Neutrophil (primary cell): Measurements from ENCODE around the gene ZNF30.
"Not testable (repeated sequence)": the region's sequence is repeated elsewhere in the genome, so short reads cannot be mapped to it uniquely, and the experiment has no call there.

ENCODE experiments used
- H3K27ac ChIP-seq: fragments of 200-600 bp; sonication (generic); 2 replicates; pipeline ENCODE4 v1.5.1; 2016; ENCODE audit warnings: mild to moderate bottlenecking, moderate library complexity
- H3K27me3 ChIP-seq: fragments of 200-600 bp; sonication (generic); 2 replicates; pipeline ENCODE4 v1.6.0; 2016; ENCODE audit warnings: mild to moderate bottlenecking
- H3K36me3 ChIP-seq: fragments of 200-600 bp; sonication (generic); 2 replicates; pipeline ENCODE4 v1.5.1; 2017
- H3K4me1 ChIP-seq, 2 experiments: fragments of 200-600 bp in 1 of 2; sonication (generic) in 1 of 2; 1 replicate in 1 of 2; 2 replicates in 1 of 2; pipeline versions ENCODE4 v1.5.1 to v1.6.1; 2013 to 2016; ENCODE audit warnings: low read depth in 1 of 2, low read length in 1 of 2, mild to moderate bottlenecking in 1 of 2, moderate library complexity in 1 of 2; ENCODE audit not compliant: control insufficient read depth in 1 of 2, insufficient read depth in 1 of 2
- H3K4me3 ChIP-seq, 2 experiments: fragments of 200-600 bp in 1 of 2; sonication (generic) in 1 of 2; 1 replicate in 1 of 2; 2 replicates in 1 of 2; pipeline ENCODE4 v1.5.1; 2013 to 2016; ENCODE audit warnings: low read depth in 1 of 2, low read length in 1 of 2, mild to moderate bottlenecking in 1 of 2, moderate library complexity in 1 of 2
- H3K9me3 ChIP-seq: fragments of 200-600 bp; sonication (generic); 2 replicates; pipeline ENCODE4 v1.5.1; 2016
- TF ChIP-seq, protein P1 (sequence below): fragments of 200-600 bp; sonication (generic); IDR thresholded peaks from 2 replicates; pipeline ENCODE4 v1.5.1; 2016; ENCODE audit warnings: antibody characterized with exemption

ZNF30 gene

DNA sequence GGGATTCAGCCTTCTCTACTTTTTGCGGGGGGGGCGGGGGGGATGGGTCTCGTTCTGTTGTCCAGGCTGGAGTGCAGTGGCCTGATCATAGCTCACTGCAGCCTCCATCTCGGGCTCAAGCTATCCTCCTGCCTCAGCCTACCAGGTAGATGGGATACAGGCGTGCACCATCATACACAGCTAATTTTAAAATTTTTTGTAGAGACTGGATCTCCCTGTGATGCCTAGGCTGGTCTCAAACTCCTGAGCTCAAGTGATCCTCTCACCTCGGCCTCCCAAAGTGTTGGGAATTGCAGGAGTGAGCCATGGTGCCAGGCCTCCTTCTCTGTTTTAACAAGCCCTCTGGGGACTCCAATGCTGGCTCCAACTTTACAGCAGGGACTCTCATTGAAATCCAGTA, 37.9 kb downstream of the ZNF30 start:
- peaks cover 5% of the 10 kb centered on the region for H3K36me3 ChIP-seq
- H3K4me1 ChIP-seq: peaks cover 19 to 21% of the 10 kb centered on the region in 2 experiments
- no peak overlapping the region for H3K27ac ChIP-seq
- H3K27me3 ChIP-seq: peaks cover 37% of the 10 kb centered on the region
- H3K9me3 ChIP-seq: peaks cover 7% of the 10 kb centered on the region
- TF ChIP-seq, protein P1, sequence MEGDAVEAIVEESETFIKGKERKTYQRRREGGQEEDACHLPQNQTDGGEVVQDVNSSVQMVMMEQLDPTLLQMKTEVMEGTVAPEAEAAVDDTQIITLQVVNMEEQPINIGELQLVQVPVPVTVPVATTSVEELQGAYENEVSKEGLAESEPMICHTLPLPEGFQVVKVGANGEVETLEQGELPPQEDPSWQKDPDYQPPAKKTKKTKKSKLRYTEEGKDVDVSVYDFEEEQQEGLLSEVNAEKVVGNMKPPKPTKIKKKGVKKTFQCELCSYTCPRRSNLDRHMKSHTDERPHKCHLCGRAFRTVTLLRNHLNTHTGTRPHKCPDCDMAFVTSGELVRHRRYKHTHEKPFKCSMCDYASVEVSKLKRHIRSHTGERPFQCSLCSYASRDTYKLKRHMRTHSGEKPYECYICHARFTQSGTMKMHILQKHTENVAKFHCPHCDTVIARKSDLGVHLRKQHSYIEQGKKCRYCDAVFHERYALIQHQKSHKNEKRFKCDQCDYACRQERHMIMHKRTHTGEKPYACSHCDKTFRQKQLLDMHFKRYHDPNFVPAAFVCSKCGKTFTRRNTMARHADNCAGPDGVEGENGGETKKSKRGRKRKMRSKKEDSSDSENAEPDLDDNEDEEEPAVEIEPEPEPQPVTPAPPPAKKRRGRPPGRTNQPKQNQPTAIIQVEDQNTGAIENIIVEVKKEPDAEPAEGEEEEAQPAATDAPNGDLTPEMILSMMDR: no peak
- H3K4me3 ChIP-seq: peak overlapping the region in 1 of 2 experiments; percentile 78

GRCh38 chr19:34965505-34965904, 38.8 kb downstream of the ZNF30 start:
- Histone ChIP-seq H3K4me1 (peaks cover 19 to 21% of the 10 kb centered on the region in 2 experiments), H3K27me3 (peaks cover 37% of the 10 kb centered on the region)
- not testable (repeated sequence) for H3K4me3 ChIP-seq, H3K36me3 ChIP-seq, H3K27ac ChIP-seq, H3K9me3 ChIP-seq

- Histone ChIP-seq H3K27ac (no peak overlapping the region), H3K4me3 (no peak overlapping the region), H3K36me3 (no peaks in the 10 kb centered on the region), H3K9me3 (no peaks in the 10 kb centered on the region), H3K4me1 (peaks cover 13 to 18% of the 10 kb centered on the region in 2 experiments), H3K27me3 (peaks cover 30% of the 10 kb centered on the region)
- TF ChIP-seq, protein P1: no peak
Measured at GRCh38 chr19:34967551-34967950, 40.8 kb downstream of the ZNF30 start.

GRCh38 chr19:34969721-34970120, 43.0 kb downstream of the ZNF30 start:
- Histone ChIP-seq H3K27ac (no peak overlapping the region), H3K36me3 (no peaks in the 10 kb centered on the region), H3K4me3 (no peak overlapping the region), H3K4me1 (peaks cover 15 to 19% of the 10 kb centered on the region in 2 experiments), H3K9me3 (no peaks in the 10 kb centered on the region), H3K27me3 (peaks cover 8% of the 10 kb centered on the region)
- TF ChIP-seq, protein P1: no peak

DNA sequence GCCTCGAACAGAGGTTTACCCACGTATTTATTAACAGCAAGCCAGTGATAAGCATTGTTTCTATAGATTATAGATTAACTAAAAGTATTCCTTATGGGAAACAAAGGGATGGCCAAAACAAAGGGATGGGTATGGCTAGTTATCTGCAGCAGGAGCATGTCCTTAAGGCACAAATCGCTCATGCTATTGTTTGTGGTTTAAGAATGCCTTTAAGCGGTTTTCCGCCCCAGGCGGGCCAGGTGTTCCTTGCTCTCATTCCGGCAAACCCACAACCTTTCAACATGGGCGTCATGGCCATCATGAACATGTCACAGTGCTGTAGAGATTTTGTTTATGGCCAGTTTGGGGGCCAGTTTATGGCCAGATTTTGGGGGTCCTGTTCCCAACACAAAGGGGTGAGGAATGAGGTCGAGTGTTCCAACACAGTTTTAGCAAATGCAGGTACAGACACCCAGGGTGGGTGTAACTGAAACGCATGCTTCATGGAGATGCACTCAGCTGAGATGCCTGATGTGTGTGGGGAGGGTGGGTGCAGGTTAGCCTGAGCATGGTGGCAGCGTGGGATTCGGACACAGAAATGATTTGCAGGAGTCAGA, 43.6 kb downstream of the ZNF30 start:
- H3K4me1 ChIP-seq: peaks cover 21 to 24% of the 10 kb centered on the region in 2 experiments
- not testable (repeated sequence) for H3K27me3 ChIP-seq, H3K4me3 ChIP-seq, H3K9me3 ChIP-seq, H3K27ac ChIP-seq, H3K36me3 ChIP-seq

DNA sequence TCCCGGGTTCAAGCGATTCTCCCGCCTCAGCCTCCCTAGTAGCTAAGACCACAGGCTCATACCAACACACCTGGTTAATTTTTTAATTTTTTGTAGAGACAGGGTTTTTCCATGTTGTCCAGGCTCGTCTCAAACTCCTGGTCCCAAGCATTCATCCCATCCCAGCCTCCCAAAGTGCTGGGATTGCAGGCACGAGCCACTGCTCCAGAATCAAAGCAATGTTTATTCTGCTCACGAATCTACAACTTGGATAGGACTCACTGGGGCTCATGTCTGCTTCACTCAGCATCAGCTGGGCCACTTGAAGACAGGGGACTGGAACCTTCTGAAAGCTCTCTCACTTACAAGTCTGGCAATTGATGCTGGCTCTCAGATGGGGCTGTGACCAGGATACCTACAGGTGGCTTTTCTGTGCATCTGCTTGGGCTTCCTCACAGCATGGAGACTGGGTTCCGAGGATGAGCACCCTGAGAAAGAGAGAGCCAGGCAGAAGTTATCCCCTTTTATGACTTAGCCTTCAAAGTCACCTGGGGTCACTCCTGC, 45.5 kb downstream of the ZNF30 start:
- TF ChIP-seq, protein P1: no peak
- no peak overlapping the region for H3K27ac ChIP-seq
- H3K4me1 ChIP-seq: peaks cover 38 to 41% of the 10 kb centered on the region in 2 experiments
- no peaks in the 10 kb centered on the region for H3K9me3 ChIP-seq
- no peaks in the 10 kb centered on the region for H3K27me3 ChIP-seq
- H3K36me3 ChIP-seq: no peaks in the 10 kb centered on the region
- no peak overlapping the region for H3K4me3 ChIP-seq
